DMS114 treated with DMSO at 0.1 percent for 48 hours (cell line): ENCODE data around the gene LYVE1.

ENCODE experiments used
- DNase-seq: peaks from one replicate; lab custom pipeline; 2025; ENCODE audit not compliant: unreplicated experiment; lab: John Stamatoyannopoulos, UW

LYVE1 gene

GRCh38 chr11:10526974-10527918 lies 41.2 kb downstream of the LYVE1 start:
- no peak for DNase-seq

- DNase-seq = no peak
Observed at GRCh38 chr11:10524471-10524870, 44.0 kb downstream of the LYVE1 start.

DNA sequence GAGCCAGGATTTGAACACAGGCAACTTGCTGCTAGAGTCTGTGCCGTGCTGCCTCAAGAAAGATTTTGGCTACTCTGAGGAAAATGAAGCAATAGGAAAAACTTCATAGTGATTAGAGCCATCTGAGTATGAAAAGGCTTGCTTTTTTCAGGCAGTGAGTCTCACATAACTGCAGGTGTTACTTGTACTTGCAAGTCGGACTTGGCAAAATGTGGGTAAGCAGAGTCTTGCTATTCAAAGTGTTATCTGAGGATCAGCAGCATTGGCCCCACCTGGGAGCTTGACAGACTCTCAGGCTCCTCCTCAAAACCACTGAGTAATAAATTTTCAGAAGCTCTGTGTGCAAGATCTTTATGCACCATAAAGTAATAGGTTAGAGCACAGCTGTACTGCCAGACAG lies 45.5 kb downstream of the LYVE1 start:
- no peak for DNase-seq

DNA sequence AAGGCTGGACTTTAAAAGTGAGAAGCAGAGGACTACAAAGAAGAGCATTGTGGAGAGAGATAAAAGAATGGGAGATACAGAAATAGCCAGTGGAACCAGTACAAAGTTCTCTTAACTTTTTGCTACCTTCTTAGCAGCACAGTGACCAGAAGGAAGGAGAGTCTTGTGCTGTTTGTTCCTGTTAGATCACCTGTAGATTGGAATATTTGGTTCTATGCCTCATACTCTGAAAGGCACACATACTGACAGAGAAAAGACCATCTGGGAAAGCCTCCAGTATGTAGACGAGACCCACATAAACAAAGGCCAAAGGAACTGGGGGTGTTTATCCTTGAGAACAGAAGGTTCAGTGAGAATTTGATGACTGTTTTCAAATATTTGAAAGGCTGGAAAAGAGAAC lies 46.2 kb downstream of the LYVE1 start:
- no peak for DNase-seq

GRCh38 chr11:10520562-10520961 lies 47.9 kb downstream of the LYVE1 start:
- no peak for DNase-seq

GRCh38 chr11:10519630-10520029 lies 48.8 kb downstream of the LYVE1 start:
- DNase-seq = no peak

DNA sequence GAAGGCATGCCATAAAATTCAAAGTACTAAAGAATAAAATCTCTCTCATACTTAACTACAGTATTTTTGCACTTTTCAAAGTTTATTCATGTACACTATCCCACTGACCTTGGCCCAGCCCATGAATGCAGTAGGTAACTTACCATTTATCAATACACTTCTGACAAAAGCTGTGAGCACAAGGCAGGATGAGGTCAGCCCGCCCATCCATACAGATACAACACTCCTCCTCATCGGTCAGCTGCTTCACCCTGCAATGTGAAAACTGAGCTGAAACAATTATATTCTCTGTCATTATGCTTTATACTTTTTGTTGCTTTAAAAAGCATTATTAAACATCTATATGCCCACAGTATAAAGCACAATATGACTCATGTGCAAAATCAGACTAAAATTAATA lies 49.6 kb downstream of the LYVE1 start:
- no peak for DNase-seq

DNA sequence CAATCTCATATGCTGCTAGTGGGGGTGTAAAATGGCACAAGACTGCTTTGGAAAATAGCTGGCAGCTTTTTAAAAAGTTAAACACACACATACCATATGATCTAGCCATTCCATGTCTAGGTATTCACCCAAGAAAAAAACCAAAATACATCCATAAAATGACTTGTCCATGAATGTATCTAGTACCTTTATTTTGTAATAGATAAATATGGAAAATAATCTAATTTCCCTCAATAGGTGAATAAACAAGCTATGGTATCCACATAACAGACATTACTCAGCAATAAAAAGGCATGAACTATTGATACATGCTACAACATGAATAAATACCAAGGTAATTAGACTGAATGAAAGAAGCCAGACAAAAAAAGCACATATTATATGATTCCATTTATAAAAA lies 50.3 kb downstream of the LYVE1 start:
- DNase-seq = no peak

DNA sequence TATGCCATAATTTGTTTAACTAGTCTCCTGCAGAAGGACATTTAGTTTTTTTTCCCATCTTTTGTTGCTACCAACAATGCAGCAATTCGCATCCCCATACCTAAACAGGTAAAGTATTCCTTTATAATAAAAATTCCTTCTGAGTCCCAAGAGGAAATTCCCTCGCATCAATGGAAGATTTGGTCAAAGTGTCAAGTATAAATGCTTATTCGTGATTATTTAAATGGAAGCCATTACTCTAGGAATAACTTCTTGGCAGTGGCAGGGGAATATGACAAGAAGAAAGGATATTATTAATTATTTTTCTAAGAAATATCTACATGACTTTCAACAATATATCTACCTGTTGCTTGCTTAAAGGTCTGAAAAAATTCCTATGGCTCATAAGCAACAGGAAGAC lies 53.0 kb downstream of the LYVE1 start:
- DNase-seq = no peak

GRCh38 chr11:10514709-10515108 lies 53.8 kb downstream of the LYVE1 start:
- DNase-seq = no peak

GRCh38 chr11:10514202-10514601 lies 54.3 kb downstream of the LYVE1 start:
- DNase-seq = no peak

DNA sequence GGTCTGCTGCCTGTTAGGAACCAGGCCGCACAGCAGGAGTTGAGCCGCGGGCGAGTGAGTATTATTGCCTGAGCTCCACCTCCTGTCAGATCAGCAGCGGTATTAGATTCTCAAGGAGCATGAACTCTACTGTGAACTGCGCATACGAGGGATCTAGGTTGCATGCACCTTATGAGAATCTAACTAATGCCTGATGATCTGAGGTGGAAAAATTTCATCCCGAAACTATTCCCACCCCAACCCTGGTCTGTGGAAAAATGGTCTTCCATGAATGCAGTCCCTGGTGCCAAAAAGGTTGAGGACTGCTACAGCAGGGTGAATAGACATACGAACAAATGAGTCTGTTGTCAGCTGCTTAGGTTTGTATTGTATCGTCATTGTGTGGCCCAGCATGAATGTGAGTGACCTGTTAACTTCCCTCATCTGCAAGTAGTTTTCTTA lies 57.3 kb downstream of the LYVE1 start:
- no peak for DNase-seq
